PC-9 (cell line): ENCODE measurements around the gene TSPYL6.

ENCODE experiments used
- CTCF ChIP-seq: fragments of 200-600 bp; sonication (generic); conservative IDR thresholded peaks from 2 replicates; pipeline ENCODE4 v1.6.1; 2017; ENCODE audit warnings: mixed run types, antibody characterized with exemption, mild to moderate bottlenecking, moderate library complexity
- EZH2 ChIP-seq: fragments of 200-600 bp; sonication (generic); IDR thresholded peaks from 2 replicates; pipeline ENCODE4 v1.8.0; 2017; ENCODE audit warnings: antibody characterized with exemption, low read depth

- TF ChIP-seq CTCF (no peak), EZH2 (no peak)
Observed at GRCh38 chr2:54275541-54275940, 19.5 kb upstream of the TSPYL6 start.
